Breast epithelium (tissue), 3 donors: ENCODE data around the gene MSX1.

ENCODE experiments used
- POLR2A ChIP-seq: fragments of 450-650 bp; IDR thresholded peaks from one replicate; pipeline ENCODE4 v1.6.1; 2016; ENCODE audit warnings: antibody characterized with exemption, mild to moderate bottlenecking, moderate library complexity
- POLR2AphosphoS5 ChIP-seq, 3 donors: sonication (generic); formaldehyde crosslinking; IDR thresholded peaks; one replicate each; pipeline ENCODE4 v1.6.1; 2017; ENCODE audit warnings: antibody characterized with exemption in 3 of 3
- TF ChIP-seq, protein P1 (sequence below), 3 donors: fragments of 450-650 bp; IDR thresholded peaks; one replicate each; pipeline ENCODE4 v1.5.1; 2016 to 2017; ENCODE audit warnings: antibody characterized with exemption in 3 of 3, mild to moderate bottlenecking in 3 of 3, moderate library complexity in 3 of 3

DNA sequence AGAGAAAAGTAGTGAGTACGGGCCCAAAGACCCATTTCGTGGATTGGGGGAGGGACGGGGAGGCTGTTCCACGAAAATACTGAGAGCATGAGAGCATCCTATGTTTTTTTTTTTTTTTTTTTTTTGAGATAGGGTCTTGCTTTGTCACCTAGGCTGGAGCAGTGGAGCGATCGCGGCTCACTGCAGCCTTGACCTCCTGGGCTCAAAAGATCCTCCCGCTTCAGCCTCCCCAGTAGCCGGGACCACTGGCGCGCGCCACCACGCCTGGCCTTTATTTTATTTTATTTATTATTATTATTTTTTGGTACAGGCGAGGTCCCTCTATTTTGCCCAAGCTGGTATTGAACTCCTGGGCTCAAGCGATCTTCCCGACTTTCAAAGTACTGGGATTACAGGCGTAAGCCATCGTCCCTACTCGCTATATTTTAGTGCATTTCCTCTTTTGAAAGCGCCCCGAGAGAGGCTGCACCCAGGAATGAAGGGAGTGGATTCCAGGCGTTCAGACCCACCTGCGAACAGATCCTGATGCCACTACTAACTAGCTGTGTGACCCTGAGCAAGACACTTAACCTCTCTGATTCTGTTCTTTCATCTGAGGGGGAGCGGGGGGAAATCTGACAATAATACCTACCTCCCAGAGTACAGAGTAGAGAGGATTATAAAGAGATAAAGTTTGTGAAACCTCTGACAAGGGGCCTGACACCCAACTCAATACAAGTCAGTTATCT lies 5.4 kb upstream of the MSX1 start:
- TF ChIP-seq POLR2AphosphoS5 (IDR thresholded peaks at IDR 0.05) (no peak), POLR2A (no peak)
- TF ChIP-seq, protein P1, sequence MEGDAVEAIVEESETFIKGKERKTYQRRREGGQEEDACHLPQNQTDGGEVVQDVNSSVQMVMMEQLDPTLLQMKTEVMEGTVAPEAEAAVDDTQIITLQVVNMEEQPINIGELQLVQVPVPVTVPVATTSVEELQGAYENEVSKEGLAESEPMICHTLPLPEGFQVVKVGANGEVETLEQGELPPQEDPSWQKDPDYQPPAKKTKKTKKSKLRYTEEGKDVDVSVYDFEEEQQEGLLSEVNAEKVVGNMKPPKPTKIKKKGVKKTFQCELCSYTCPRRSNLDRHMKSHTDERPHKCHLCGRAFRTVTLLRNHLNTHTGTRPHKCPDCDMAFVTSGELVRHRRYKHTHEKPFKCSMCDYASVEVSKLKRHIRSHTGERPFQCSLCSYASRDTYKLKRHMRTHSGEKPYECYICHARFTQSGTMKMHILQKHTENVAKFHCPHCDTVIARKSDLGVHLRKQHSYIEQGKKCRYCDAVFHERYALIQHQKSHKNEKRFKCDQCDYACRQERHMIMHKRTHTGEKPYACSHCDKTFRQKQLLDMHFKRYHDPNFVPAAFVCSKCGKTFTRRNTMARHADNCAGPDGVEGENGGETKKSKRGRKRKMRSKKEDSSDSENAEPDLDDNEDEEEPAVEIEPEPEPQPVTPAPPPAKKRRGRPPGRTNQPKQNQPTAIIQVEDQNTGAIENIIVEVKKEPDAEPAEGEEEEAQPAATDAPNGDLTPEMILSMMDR (IDR thresholded peaks at IDR 0.05) = no peak
